HCT116 (cell line): ENCODE measurements around the gene PDLIM5. TPM values are rescaled to one million over a fixed set of nuclear protein-coding genes. Genes with fewer than 3 reads are reported as not detected.

Source experiments
- ATAC-seq: fragments of 200-7000 bp; cut with Tn5 transposase; 2 replicates; pipeline ENCODE4 v1.9.1; 2020; ENCODE audit warnings: mild to moderate bottlenecking, moderate library complexity
- BruUV-seq: library from RNA; stranded (reverse); fragments of 400-500 nt; replicated peaks from 2 replicates; lab custom pipeline; 2021; lab: Mats Ljungman, UMichigan
- CTCF ChIA-PET: fragments of 300-600 bp; sonication (Branson Sonifier 250); formaldehyde crosslinking; loops from one replicate; lab custom pipeline; 2021; ENCODE audit warnings: antibody characterized with exemption; lab: Charles Lee
- POLR2A ChIA-PET: fragments of 300-600, 350-600 bp; sonication (Branson Sonifier 250); formaldehyde crosslinking; loops from one replicate; lab custom pipeline; 2021; ENCODE audit warnings: antibody characterized with exemption; lab: Charles Lee
- RAD21 ChIA-PET, 2 experiments: fragments of 300-600 bp; sonication (Branson Sonifier 250); formaldehyde crosslinking; loops; one replicate each; lab custom pipeline; 2023; ENCODE audit warnings: low total read pairs in 2 of 2; ENCODE audit not compliant: uncharacterized antibody in 2 of 2, unreplicated experiment in 2 of 2, low non-redundant PET in 1 of 2; lab: Charles Lee
- DNase-seq: peaks from one replicate; pipeline ENCODE4 v3.0.0-alpha.2; 2010; ENCODE audit warnings: low read depth, low spot score
- H2AFZ ChIP-seq: fragments of 200-600 bp; shearing (Covaris generic), sonication (generic); 2 replicates; pipeline ENCODE4 v1.6.1; 2017; ENCODE audit warnings: low read depth, mixed run types, mixed read lengths, antibody characterized with exemption, low read length; ENCODE audit not compliant: poor library complexity, severe bottlenecking
- H3K27ac ChIP-seq: 2 replicates; pipeline ENCODE4 v1.5.1; 2012; ENCODE audit warnings: low read depth, low read length
- H3K27me3 ChIP-seq: fragments of 200-600 bp; sonication (generic); 2 replicates; pipeline ENCODE4 v1.6.1; 2016; ENCODE audit warnings: mixed run types, low read length, mixed read lengths; ENCODE audit not compliant: insufficient read depth
- H3K36me3 ChIP-seq, 2 experiments: fragments of 200-500 bp in 1 of 2; fragments of 200-600 bp in 1 of 2; sonication (Bioruptor generic) in 1 of 2; sonication (generic) in 1 of 2; 2 replicates each; pipeline versions ENCODE4 v1.5.1 to v1.6.1; 2014 to 2016; ENCODE audit warnings: low read length in 2 of 2, inconsistent platforms in 1 of 2, mixed read lengths in 1 of 2, mixed run types in 1 of 2; ENCODE audit not compliant: insufficient read depth in 2 of 2, control insufficient read depth in 1 of 2
- H3K4me1 ChIP-seq, 2 experiments: fragments of 200-600 bp in 1 of 2; sonication (generic) in 1 of 2; 2 replicates each; pipeline versions ENCODE4 v1.5.1 to v1.6.1; 2012 to 2017; ENCODE audit warnings: low read length in 2 of 2, inconsistent platforms in 1 of 2, mild to moderate bottlenecking in 1 of 2, mixed read lengths in 1 of 2, mixed run types in 1 of 2, moderate library complexity in 1 of 2; ENCODE audit not compliant: insufficient read depth in 2 of 2, control insufficient read depth in 1 of 2
- H3K4me2 ChIP-seq: fragments of 200-600 bp; sonication (generic); 2 replicates; pipeline ENCODE4 v1.6.1; 2017; ENCODE audit warnings: mixed run types, low read length, mixed read lengths
- H3K4me3 ChIP-seq, 2 experiments: fragments of 200-600 bp in 1 of 2; sonication (generic) in 1 of 2; replicated peaks in 1 of 2; 2 replicates each; pipeline ENCODE4 v1.5.1; 2011 to 2016; ENCODE audit warnings: low read length in 2 of 2, control low read depth in 1 of 2, low read depth in 1 of 2, mild to moderate bottlenecking in 1 of 2, mixed read lengths in 1 of 2, mixed run types in 1 of 2
- H3K79me2 ChIP-seq: fragments of 200-600 bp; sonication (generic); 2 replicates; pipeline ENCODE4 v1.6.1; 2017; ENCODE audit warnings: mild to moderate bottlenecking, mixed run types, low read length, moderate library complexity, mixed read lengths; ENCODE audit not compliant: insufficient read depth
- H3K9ac ChIP-seq: fragments of 200-600 bp; sonication (generic); 2 replicates; pipeline ENCODE4 v1.6.1; 2016; ENCODE audit warnings: low read length, mixed read lengths
- H3K9me2 ChIP-seq: fragments of 200-600 bp; sonication (generic), shearing (Covaris generic); 2 replicates; pipeline ENCODE4 v1.6.1; 2017; ENCODE audit warnings: mixed run types, mild to moderate bottlenecking, moderate library complexity; ENCODE audit not compliant: insufficient read depth
- H3K9me3 ChIP-seq, 2 experiments: fragments of 200-500 bp in 1 of 2; fragments of 200-600 bp in 1 of 2; sonication (Bioruptor generic) in 1 of 2; sonication (generic) in 1 of 2; 2 replicates each; pipeline ENCODE4 v1.6.1; 2014 to 2017; ENCODE audit warnings: low read length in 2 of 2, mixed read lengths in 2 of 2, inconsistent platforms in 1 of 2, low read depth in 1 of 2, mild to moderate bottlenecking in 1 of 2, mixed run types in 1 of 2, moderate library complexity in 1 of 2; ENCODE audit not compliant: control insufficient read depth in 1 of 2, insufficient read depth in 1 of 2
- H4K20me1 ChIP-seq: fragments of 200-600 bp; sonication (generic), shearing (Covaris generic); 2 replicates; pipeline ENCODE4 v1.6.1; 2017; ENCODE audit warnings: mixed run types, mild to moderate bottlenecking, moderate library complexity; ENCODE audit not compliant: insufficient read depth
- CEBPB ChIP-seq: IDR thresholded peaks from 2 replicates; pipeline ENCODE4 v1.6.1; 2012; ENCODE audit warnings: low read depth
- EZH2 ChIP-seq: fragments of 200-600 bp; sonication (generic); IDR thresholded peaks from 2 replicates; pipeline ENCODE4 v1.6.1; 2017; ENCODE audit warnings: antibody characterized with exemption, mixed run types
- EZH2phosphoT487 ChIP-seq: fragments of 200-600 bp; IDR thresholded peaks from 2 replicates; pipeline ENCODE4 v1.6.1; 2018; ENCODE audit warnings: antibody characterized with exemption, borderline replicate concordance
- FOSL1 ChIP-seq: IDR thresholded peaks from 2 replicates; pipeline ENCODE4 v1.6.1; 2012; ENCODE audit warnings: low read depth
- JUND ChIP-seq: IDR thresholded peaks from 2 replicates; pipeline ENCODE4 v1.6.1; 2012
- POLR2AphosphoS5 ChIP-seq: IDR thresholded peaks from 2 replicates; pipeline ENCODE4 v1.6.1; 2011; ENCODE audit warnings: mild to moderate bottlenecking, low read depth, low read length, moderate library complexity
- SIN3A ChIP-seq: IDR thresholded peaks from 2 replicates; pipeline ENCODE4 v1.6.1; 2012; ENCODE audit warnings: low read depth
- SP1 ChIP-seq: IDR thresholded peaks from 2 replicates; pipeline ENCODE4 v1.6.1; 2012; ENCODE audit warnings: low read depth
- SRF ChIP-seq: IDR thresholded peaks from 2 replicates; pipeline ENCODE4 v1.6.1; 2012; ENCODE audit warnings: low read depth
- TCF7L2 ChIP-seq: IDR thresholded peaks from 2 replicates; pipeline ENCODE4 v1.7.0; 2011; ENCODE audit warnings: borderline replicate concordance, inconsistent platforms; ENCODE audit not compliant: insufficient read depth, insufficient read length; ENCODE audit errors: extremely low read depth
- YY1 ChIP-seq: IDR thresholded peaks from 2 replicates; pipeline ENCODE4 v1.6.1; 2011; ENCODE audit warnings: low read length, low read depth, moderate library complexity, mild to moderate bottlenecking; ENCODE audit not compliant: insufficient replicate concordance; ENCODE audit errors: extremely low read depth
- ZFX ChIP-seq: fragments of 450-650 bp; IDR thresholded peaks from 2 replicates; pipeline ENCODE4 v1.6.1; 2017
- ZNF274 ChIP-seq: fragments of 200-500 bp; sonication (Bioruptor generic); IDR thresholded peaks from 2 replicates; pipeline ENCODE4 v1.6.1; 2014; ENCODE audit warnings: mild to moderate bottlenecking, low read depth, low read length, inconsistent platforms
- intact Hi-C: fragments of 100-400 bp; cut with micrococcal nuclease; formaldehyde crosslinking; loops from 2 replicates; pipeline ENCODE4 v1.10.0; 2022
- total RNA-seq: library from RNA; stranded (reverse); gene quantifications from one replicate; pipeline ENCODE4 v1.2.1, GENCODE V29; 2021; ENCODE audit not compliant: unreplicated experiment
- TF ChIP-seq, protein P1 (sequence below): IDR thresholded peaks from 2 replicates; pipeline ENCODE4 v1.6.1; 2011; ENCODE audit warnings: mild to moderate bottlenecking, low read length, moderate library complexity; ENCODE audit not compliant: insufficient replicate concordance; ENCODE audit errors: extremely low read depth
- TF ChIP-seq, protein P2 (sequence below): IDR thresholded peaks from 2 replicates; pipeline ENCODE4 v1.6.1; 2012; ENCODE audit warnings: low read depth
- TF ChIP-seq, protein P3 (sequence below): IDR thresholded peaks from 2 replicates; pipeline ENCODE4 v1.6.1; 2012
- TF ChIP-seq, protein P4 (sequence below): IDR thresholded peaks from 2 replicates; pipeline ENCODE4 v1.6.1; 2012

The PDLIM5 gene
- total RNA-seq, 1 experiment from 2014 or later, result 130 TPM

DNA sequence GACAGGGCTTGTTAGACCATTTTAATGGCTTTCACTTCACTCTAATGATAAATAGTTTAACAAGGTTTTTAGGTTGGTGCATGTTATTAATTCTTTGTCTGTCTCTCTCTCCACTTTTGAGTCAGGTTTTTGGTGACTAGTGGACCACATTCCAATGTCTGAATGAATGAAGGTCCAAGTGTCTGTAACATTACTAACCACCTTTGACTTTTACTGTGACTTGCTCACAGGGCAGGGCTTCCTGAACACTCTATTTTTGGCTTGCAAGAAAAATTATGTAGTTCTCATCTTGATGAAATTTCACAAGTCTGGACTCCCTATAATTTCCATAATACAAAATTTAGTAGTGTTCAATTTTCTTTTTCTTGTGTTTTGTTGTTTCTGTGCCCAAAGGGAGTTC lies 227.2 kb downstream of the PDLIM5 start:
- no peak overlapping the region for H3K4me3 ChIP-seq
- no peaks in the 10 kb centered on the region for H4K20me1 ChIP-seq
- H3K27ac ChIP-seq, result no peak overlapping the region
- no peaks in the 10 kb centered on the region for H3K9me3 ChIP-seq
- H3K4me1 ChIP-seq, result no peaks in the 10 kb centered on the region
- H3K4me2 ChIP-seq, result no peak overlapping the region
- no peak overlapping the region for H3K9ac ChIP-seq
- intact Hi-C loops, result no loop called here
- ATAC-seq (no peak), DNase-seq (no peak)
- ChIA-PET POLR2A (no interaction called here), CTCF (no interaction called here), RAD21 (no interaction called here)
- no peak for TF ChIP-seq FOSL1
- no peak for TF ChIP-seq YY1
- TF ChIP-seq JUND, result no peak
- TF ChIP-seq, protein P1, sequence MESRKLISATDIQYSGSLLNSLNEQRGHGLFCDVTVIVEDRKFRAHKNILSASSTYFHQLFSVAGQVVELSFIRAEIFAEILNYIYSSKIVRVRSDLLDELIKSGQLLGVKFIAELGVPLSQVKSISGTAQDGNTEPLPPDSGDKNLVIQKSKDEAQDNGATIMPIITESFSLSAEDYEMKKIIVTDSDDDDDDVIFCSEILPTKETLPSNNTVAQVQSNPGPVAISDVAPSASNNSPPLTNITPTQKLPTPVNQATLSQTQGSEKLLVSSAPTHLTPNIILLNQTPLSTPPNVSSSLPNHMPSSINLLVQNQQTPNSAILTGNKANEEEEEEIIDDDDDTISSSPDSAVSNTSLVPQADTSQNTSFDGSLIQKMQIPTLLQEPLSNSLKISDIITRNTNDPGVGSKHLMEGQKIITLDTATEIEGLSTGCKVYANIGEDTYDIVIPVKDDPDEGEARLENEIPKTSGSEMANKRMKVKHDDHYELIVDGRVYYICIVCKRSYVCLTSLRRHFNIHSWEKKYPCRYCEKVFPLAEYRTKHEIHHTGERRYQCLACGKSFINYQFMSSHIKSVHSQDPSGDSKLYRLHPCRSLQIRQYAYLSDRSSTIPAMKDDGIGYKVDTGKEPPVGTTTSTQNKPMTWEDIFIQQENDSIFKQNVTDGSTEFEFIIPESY, result no peak
- TF ChIP-seq, protein P2, sequence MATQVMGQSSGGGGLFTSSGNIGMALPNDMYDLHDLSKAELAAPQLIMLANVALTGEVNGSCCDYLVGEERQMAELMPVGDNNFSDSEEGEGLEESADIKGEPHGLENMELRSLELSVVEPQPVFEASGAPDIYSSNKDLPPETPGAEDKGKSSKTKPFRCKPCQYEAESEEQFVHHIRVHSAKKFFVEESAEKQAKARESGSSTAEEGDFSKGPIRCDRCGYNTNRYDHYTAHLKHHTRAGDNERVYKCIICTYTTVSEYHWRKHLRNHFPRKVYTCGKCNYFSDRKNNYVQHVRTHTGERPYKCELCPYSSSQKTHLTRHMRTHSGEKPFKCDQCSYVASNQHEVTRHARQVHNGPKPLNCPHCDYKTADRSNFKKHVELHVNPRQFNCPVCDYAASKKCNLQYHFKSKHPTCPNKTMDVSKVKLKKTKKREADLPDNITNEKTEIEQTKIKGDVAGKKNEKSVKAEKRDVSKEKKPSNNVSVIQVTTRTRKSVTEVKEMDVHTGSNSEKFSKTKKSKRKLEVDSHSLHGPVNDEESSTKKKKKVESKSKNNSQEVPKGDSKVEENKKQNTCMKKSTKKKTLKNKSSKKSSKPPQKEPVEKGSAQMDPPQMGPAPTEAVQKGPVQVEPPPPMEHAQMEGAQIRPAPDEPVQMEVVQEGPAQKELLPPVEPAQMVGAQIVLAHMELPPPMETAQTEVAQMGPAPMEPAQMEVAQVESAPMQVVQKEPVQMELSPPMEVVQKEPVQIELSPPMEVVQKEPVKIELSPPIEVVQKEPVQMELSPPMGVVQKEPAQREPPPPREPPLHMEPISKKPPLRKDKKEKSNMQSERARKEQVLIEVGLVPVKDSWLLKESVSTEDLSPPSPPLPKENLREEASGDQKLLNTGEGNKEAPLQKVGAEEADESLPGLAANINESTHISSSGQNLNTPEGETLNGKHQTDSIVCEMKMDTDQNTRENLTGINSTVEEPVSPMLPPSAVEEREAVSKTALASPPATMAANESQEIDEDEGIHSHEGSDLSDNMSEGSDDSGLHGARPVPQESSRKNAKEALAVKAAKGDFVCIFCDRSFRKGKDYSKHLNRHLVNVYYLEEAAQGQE, result no peak
- TF ChIP-seq, protein P3, sequence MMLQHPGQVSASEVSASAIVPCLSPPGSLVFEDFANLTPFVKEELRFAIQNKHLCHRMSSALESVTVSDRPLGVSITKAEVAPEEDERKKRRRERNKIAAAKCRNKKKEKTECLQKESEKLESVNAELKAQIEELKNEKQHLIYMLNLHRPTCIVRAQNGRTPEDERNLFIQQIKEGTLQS, result no peak
- no peak for TF ChIP-seq SP1
- TF ChIP-seq SIN3A, result no peak
- no peak for TF ChIP-seq POLR2AphosphoS5
- TF ChIP-seq EZH2, result no peak
- no peak for TF ChIP-seq EZH2phosphoT487
- TF ChIP-seq ZFX, result no peak
- TF ChIP-seq, protein P4, sequence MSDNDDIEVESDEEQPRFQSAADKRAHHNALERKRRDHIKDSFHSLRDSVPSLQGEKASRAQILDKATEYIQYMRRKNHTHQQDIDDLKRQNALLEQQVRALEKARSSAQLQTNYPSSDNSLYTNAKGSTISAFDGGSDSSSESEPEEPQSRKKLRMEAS, result no peak
- TF ChIP-seq TCF7L2, result no peak
- TF ChIP-seq CEBPB, result no peak
- TF ChIP-seq ZNF274, result no peak
- TF ChIP-seq SRF, result no peak
- H3K9me2 ChIP-seq, result no peaks in the 10 kb centered on the region
- H3K79me2 ChIP-seq, result no peaks in the 10 kb centered on the region
- H3K27me3 ChIP-seq, result no peaks in the 10 kb centered on the region
- no peaks in the 10 kb centered on the region for H3K36me3 ChIP-seq
- no TSS peak for BruUV-seq
- H2AFZ ChIP-seq, result no peak overlapping the region
